ENCODE results near the gene FAM72A.
"Not testable (repeated sequence)": the region's sequence is repeated elsewhere in the genome, so short reads cannot be mapped to it uniquely, and the experiment has no call there.

The FAM72A gene

GRCh38 chr1:206175459-206176113 is 27.1 kb downstream of the FAM72A start:
- not testable (repeated sequence) for H3K4me3 ChIP-seq (ENCODE audit: low read depth, low read length); DNase-seq (ENCODE audit: low read depth)

GRCh38 chr1:206174182-206174868 is 28.3 kb downstream of the FAM72A start:
- DNase-seq (ENCODE audit: low read depth): not testable (repeated sequence)

GRCh38 chr1:206173110-206173719 is 29.4 kb downstream of the FAM72A start:
- not testable (repeated sequence) for DNase-seq (ENCODE audit: low read depth); H3K4me3 ChIP-seq (ENCODE audit: low read depth, low read length)

More at GRCh38 chr1:206174182-206174868, 28.3 kb downstream of the FAM72A start:
- H3K4me3 ChIP-seq (ENCODE audit: low read depth, low read length): not testable (repeated sequence)

GRCh38 chr1:206169794-206170193 is 32.8 kb downstream of the FAM72A start:
- H3K4me3 ChIP-seq (ENCODE audit: low read depth, low read length); DNase-seq (ENCODE audit: low read depth): not testable (repeated sequence)

- DNase-seq (ENCODE audit: low read depth); H3K4me3 ChIP-seq (ENCODE audit: low read depth, low read length): not testable (repeated sequence)
These were observed 35.1 kb downstream of the FAM72A start for GRCh38 chr1:206167350-206168029.

- no peak for DNase-seq (ENCODE audit: low read depth)
- no peak overlapping the region for H3K4me3 ChIP-seq (ENCODE audit: low read depth, low read length)
- TF ChIP-seq CTCF (IDR thresholded peaks at IDR 0.05; ENCODE audit: insufficient read depth, low read depth, low read length, missing control alignments): no peak
These were observed 56.8 kb downstream of the FAM72A start for GRCh38 chr1:206145771-206146290.

- DNase-seq (ENCODE audit: low read depth): no peak
- no peak for TF ChIP-seq CTCF (IDR thresholded peaks at IDR 0.05; ENCODE audit: insufficient read depth, low read depth, low read length, missing control alignments)
- no peak overlapping the region for H3K4me3 ChIP-seq (ENCODE audit: low read depth, low read length)
These were observed 58.0 kb downstream of the FAM72A start for GRCh38 chr1:206144605-206145004.

- DNase-seq (ENCODE audit: low read depth): no peak
- H3K4me3 ChIP-seq (ENCODE audit: low read depth, low read length): no peak overlapping the region
These were observed 59.0 kb downstream of the FAM72A start for GRCh38 chr1:206143537-206144172.

More at GRCh38 chr1:206143537-206144172, 59.0 kb downstream of the FAM72A start:
- no peak for TF ChIP-seq CTCF (IDR thresholded peaks at IDR 0.05; ENCODE audit: insufficient read depth, low read depth, low read length, missing control alignments)
